Measurements from ENCODE around the gene COL18A1. TPM values are rescaled to one million over a fixed set of nuclear protein-coding genes. Genes with fewer than 3 reads are reported as not detected.

Gene COL18A1
- total and polyA plus RNA-seq, 2 donors (not counting 1 experiment from before 2014, with no cell fraction given), result 15.6 to 24.7 TPM

DNA sequence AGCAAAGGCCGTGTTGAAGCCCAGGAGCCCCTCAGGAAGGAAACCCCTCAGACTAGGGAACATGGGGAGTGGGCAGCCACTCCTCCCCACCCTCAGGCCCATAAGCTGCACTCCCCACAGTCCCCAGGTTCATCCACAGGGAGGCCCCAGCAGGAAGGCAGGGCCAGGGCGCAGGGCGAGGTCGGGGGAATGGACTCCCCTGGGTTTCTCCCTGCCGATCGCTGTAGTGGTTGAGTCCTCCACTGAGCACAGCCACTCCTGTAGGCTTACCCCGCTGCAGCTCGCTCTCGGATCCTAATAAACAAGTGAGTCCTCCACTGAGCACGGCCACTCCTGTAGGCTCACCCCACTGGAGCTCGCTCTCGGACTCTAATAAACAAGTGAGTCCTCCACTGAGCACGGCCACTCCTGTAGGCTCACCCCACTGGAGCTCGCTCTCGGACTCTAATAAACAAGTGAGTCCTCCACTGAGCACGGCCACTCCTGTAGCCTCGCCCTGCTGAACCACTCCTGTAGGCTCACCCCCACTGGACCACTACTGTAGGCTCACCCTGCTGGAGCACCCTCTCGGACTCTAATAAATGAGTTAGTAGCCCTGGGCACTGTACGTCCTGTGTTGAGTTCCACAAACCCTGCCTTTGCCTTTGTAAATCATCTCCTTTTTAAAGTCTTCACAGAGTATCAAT is 16.2 kb upstream of the COL18A1 start:
- peaks cover 0 to 7% (median 0%) of the 10 kb centered on the region in 4 experiments for H3K27me3 ChIP-seq (replicated peaks in 1 of 4; ENCODE audit: control extremely low read depth in 1 of 4, control insufficient read depth in 3 of 4, insufficient read depth in 4 of 4, low read length in 3 of 4)
- intact Hi-C loops (cut with micrococcal nuclease), result no loop called here
- no peaks in the 10 kb centered on the region for H3K9me3 Mint-ChIP-seq (ENCODE audit: insufficient read depth)
- H3K4me1 ChIP-seq (ENCODE audit: control insufficient read depth in 2 of 2, insufficient read depth in 2 of 2, low read length in 2 of 2), result no peaks in the 10 kb centered on the region
- no peaks in the 10 kb centered on the region for H3K9me3 ChIP-seq (ENCODE audit: control extremely low read depth in 1 of 3, control insufficient read depth in 2 of 3, insufficient read depth in 1 of 3, low read length in 2 of 3)
- H3K27me3 Mint-ChIP-seq, result peaks cover 12% of the 10 kb centered on the region
- WGBS (ENCODE audit: insufficient coverage), result 88% methylated on average over 18 of the region's 19 CpGs
- H3K4me3 Mint-ChIP-seq, result no peak overlapping the region
- DNase-seq, result no peak
- no peak overlapping the region for H3K4me3 ChIP-seq (ENCODE audit: control extremely low read depth in 1 of 5, extremely low read depth in 1 of 5, insufficient read depth in 1 of 5, low read depth in 2 of 5, low read length in 4 of 5)
- ATAC-seq (ENCODE audit: low read depth), result no peak
- TF ChIP-seq, protein P1, sequence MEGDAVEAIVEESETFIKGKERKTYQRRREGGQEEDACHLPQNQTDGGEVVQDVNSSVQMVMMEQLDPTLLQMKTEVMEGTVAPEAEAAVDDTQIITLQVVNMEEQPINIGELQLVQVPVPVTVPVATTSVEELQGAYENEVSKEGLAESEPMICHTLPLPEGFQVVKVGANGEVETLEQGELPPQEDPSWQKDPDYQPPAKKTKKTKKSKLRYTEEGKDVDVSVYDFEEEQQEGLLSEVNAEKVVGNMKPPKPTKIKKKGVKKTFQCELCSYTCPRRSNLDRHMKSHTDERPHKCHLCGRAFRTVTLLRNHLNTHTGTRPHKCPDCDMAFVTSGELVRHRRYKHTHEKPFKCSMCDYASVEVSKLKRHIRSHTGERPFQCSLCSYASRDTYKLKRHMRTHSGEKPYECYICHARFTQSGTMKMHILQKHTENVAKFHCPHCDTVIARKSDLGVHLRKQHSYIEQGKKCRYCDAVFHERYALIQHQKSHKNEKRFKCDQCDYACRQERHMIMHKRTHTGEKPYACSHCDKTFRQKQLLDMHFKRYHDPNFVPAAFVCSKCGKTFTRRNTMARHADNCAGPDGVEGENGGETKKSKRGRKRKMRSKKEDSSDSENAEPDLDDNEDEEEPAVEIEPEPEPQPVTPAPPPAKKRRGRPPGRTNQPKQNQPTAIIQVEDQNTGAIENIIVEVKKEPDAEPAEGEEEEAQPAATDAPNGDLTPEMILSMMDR (IDR thresholded peaks at IDR 0.05), result no peak
- no peak for TF ChIP-seq EZH2 (IDR thresholded peaks at IDR 0.05; ENCODE audit: borderline replicate concordance, insufficient read depth, low read depth, low read length, poor library complexity, severe bottlenecking)
- H3K9ac ChIP-seq (ENCODE audit: low read length), result no peak overlapping the region
- ChIA-PET CTCF (no interaction called here), POLR2A (no interaction called here)
- no peaks in the 10 kb centered on the region for H4K20me1 ChIP-seq (ENCODE audit: control insufficient read depth, insufficient read depth, low read length, poor library complexity, severe bottlenecking)
- no peak overlapping the region for H3K4me2 ChIP-seq (replicated peaks; ENCODE audit: low read depth, low read length, poor library complexity, severe bottlenecking)
- no peak overlapping the region for H3K27ac ChIP-seq (ENCODE audit: low read length in 2 of 2)
- H2AFZ ChIP-seq (ENCODE audit: insufficient read depth, low read depth, low read length, poor library complexity, severe bottlenecking), result no peak overlapping the region
- H3K79me2 ChIP-seq (ENCODE audit: control insufficient read depth, insufficient read depth, low read length), result no peaks in the 10 kb centered on the region
- no peaks in the 10 kb centered on the region for H3K4me1 Mint-ChIP-seq
- no peak overlapping the region for H3K27ac Mint-ChIP-seq
- no peaks in the 10 kb centered on the region for H3K36me3 ChIP-seq (replicated peaks in 1 of 2; ENCODE audit: control extremely low read depth in 1 of 2, control insufficient read depth in 1 of 2, extremely low read depth in 1 of 2, insufficient read depth in 2 of 2, low read length in 1 of 2)

GRCh38 chr21:45390121-45390751 is 14.7 kb upstream of the COL18A1 start:
- Mint-ChIP-seq H3K27ac (no peak overlapping the region), H3K4me1 (no peaks in the 10 kb centered on the region), H3K4me3 (no peak overlapping the region), H3K9me3 (ENCODE audit: insufficient read depth) (no peaks in the 10 kb centered on the region), H3K27me3 (peaks cover 10% of the 10 kb centered on the region)
- Histone ChIP-seq H3K36me3 (replicated peaks in 1 of 2; ENCODE audit: control extremely low read depth in 1 of 2, control insufficient read depth in 1 of 2, extremely low read depth in 1 of 2, insufficient read depth in 2 of 2, low read length in 1 of 2) (no peaks in the 10 kb centered on the region), H3K9me3 (ENCODE audit: control extremely low read depth in 1 of 3, control insufficient read depth in 2 of 3, insufficient read depth in 1 of 3, low read length in 2 of 3) (no peaks in the 10 kb centered on the region), H2AFZ (ENCODE audit: insufficient read depth, low read depth, low read length, poor library complexity, severe bottlenecking) (no peak overlapping the region), H3K79me2 (ENCODE audit: control insufficient read depth, insufficient read depth, low read length) (no peaks in the 10 kb centered on the region), H3K9ac (ENCODE audit: low read length) (no peak overlapping the region), H3K4me3 (ENCODE audit: control extremely low read depth in 1 of 5, extremely low read depth in 1 of 5, insufficient read depth in 1 of 5, low read depth in 2 of 5, low read length in 4 of 5) (no peak overlapping the region), H4K20me1 (ENCODE audit: control insufficient read depth, insufficient read depth, low read length, poor library complexity, severe bottlenecking) (no peaks in the 10 kb centered on the region), H3K4me2 (replicated peaks; ENCODE audit: low read depth, low read length, poor library complexity, severe bottlenecking) (no peak overlapping the region), H3K27ac (ENCODE audit: low read length in 2 of 2) (no peak overlapping the region), H3K4me1 (ENCODE audit: control insufficient read depth in 2 of 2, insufficient read depth in 2 of 2, low read length in 2 of 2) (no peaks in the 10 kb centered on the region), H3K27me3 (replicated peaks in 1 of 4; ENCODE audit: control extremely low read depth in 1 of 4, control insufficient read depth in 3 of 4, insufficient read depth in 4 of 4, low read length in 3 of 4) (peaks cover 0 to 7% (median 0%) of the 10 kb centered on the region in 4 experiments)
- ATAC-seq (ENCODE audit: low read depth), result no peak
- no peak for DNase-seq
- intact Hi-C loops (cut with micrococcal nuclease), result no loop called here
- TF ChIP-seq EZH2 (IDR thresholded peaks at IDR 0.05; ENCODE audit: borderline replicate concordance, insufficient read depth, low read depth, low read length, poor library complexity, severe bottlenecking), result no peak
- TF ChIP-seq, protein P1 (IDR thresholded peaks at IDR 0.05), result no peak
- 87% methylated on average over 26 of the region's 28 CpGs for WGBS (ENCODE audit: insufficient coverage)
- ChIA-PET POLR2A (no interaction called here), CTCF (no interaction called here)
